LNCAP (cell line): ENCODE data around the gene UQCRHL.

Source experiments
- CTCF ChIP-seq: fragments of 450-650 bp; IDR thresholded peaks from 2 replicates; pipeline ENCODE4 v1.5.1; 2017; ENCODE audit warnings: mild to moderate bottlenecking

Gene UQCRHL

GRCh38 chr1:15760520-15761211 lies 46.8 kb downstream of the UQCRHL start:
- TF ChIP-seq CTCF: no peak

GRCh38 chr1:15758953-15759661 lies 48.3 kb downstream of the UQCRHL start:
- no peak for TF ChIP-seq CTCF

- TF ChIP-seq CTCF: no peak
These were observed 49.0 kb downstream of the UQCRHL start, which contains the start of gene FBLIM1 for GRCh38 chr1:15758343-15758931. FBLIM1 (plus strand) TSS chr1:15758795; CDS start chr1:15764984, 6,189 bp downstream.

GRCh38 chr1:15757575-15758342 lies 49.7 kb downstream of the UQCRHL start:
- no peak for TF ChIP-seq CTCF
